Natural killer cell treated with Interleukin-12 subunit alpha and Interleukin-12 subunit beta and Interleukin-15 and Interleukin-18, amount 100 ng/mL, for 72 hours (primary cell): ENCODE results near the gene MAP7D1. TPM values are rescaled to one million over a fixed set of nuclear protein-coding genes. Genes with fewer than 3 reads are reported as not detected.
A peak's percentile ranks its signal among the peaks of the same experiment; 100 is the strongest.

Experiments used
- ATAC-seq, 2 donors: fragments of 150-1000 bp; cut with Tn5 transposase in 1 of 2; sonication (Bioruptor Pico), chemical (Tn5 transposase) in 1 of 2; 2 replicates each; pipeline ENCODE4 v1.10.0; 2021
- DNase-seq: peaks from one replicate; pipeline ENCODE4 v3.0.0; 2022; ENCODE audit warnings: low spot score
- H3K27ac Mint-ChIP-seq, 2 donors: 1 replicate in 1 of 2; 2 replicates in 1 of 2; pipeline ENCODE4 v1.8.0; 2022; ENCODE audit warnings: mixed read lengths in 2 of 2, mild to moderate bottlenecking in 1 of 2, moderate library complexity in 1 of 2
- H3K27me3 Mint-ChIP-seq, 2 donors: 1 replicate in 1 of 2; 2 replicates in 1 of 2; pipeline ENCODE4 v1.8.0; 2022; ENCODE audit warnings: mixed read lengths in 2 of 2
- H3K36me3 Mint-ChIP-seq: one replicate; pipeline ENCODE4 v1.8.0; 2022; ENCODE audit warnings: mixed read lengths
- H3K4me1 Mint-ChIP-seq, 2 donors: 1 replicate in 1 of 2; 2 replicates in 1 of 2; pipeline ENCODE4 v1.8.0; 2022; ENCODE audit warnings: low read depth in 2 of 2, mixed read lengths in 2 of 2, mild to moderate bottlenecking in 1 of 2
- H3K4me3 Mint-ChIP-seq: one replicate; pipeline ENCODE4 v1.8.0; 2022; ENCODE audit warnings: mixed read lengths
- H3K9me3 Mint-ChIP-seq: 2 replicates; pipeline ENCODE4 v1.8.0; 2022; ENCODE audit warnings: mixed read lengths
- total RNA-seq, 2 donors: library from RNA; stranded (reverse); gene quantifications; one replicate each; pipeline ENCODE4 v1.2.3, GENCODE V29; 2022

Gene MAP7D1
- total RNA-seq = 100 to 1,000 TPM; 153 to 196 TPM

GRCh38 chr1:36155408-36156328, at the start of gene MAP7D1:
MAP7D1 (plus strand) TSS chr1:36156160; CDS start chr1:36156418, 258 bp downstream.
- ATAC-seq (peak; percentile 87 to 89), DNase-seq (peak; percentile 90)
- Mint-ChIP-seq H3K36me3 (no peaks in the 10 kb centered on the region), H3K9me3 (no peaks in the 10 kb centered on the region), H3K27me3 (no peaks in the 10 kb centered on the region), H3K4me1 (peaks cover 61 to 64% of the 10 kb centered on the region in 2 donors), H3K4me3 (peak within 1 kb of the TSS; percentile 86), H3K27ac (peak within 1 kb of the TSS; percentile 92 to 97)

- no peak for ATAC-seq
- Mint-ChIP-seq H3K4me3 (no peak overlapping the region), H3K36me3 (no peaks in the 10 kb centered on the region)
Measured at GRCh38 chr1:36106269-36106668, 49.7 kb upstream of the MAP7D1 start.

GRCh38 chr1:36107394-36107793, 48.6 kb upstream of the MAP7D1 start:
- ATAC-seq = no peak
- Mint-ChIP-seq H3K27ac (no peak overlapping the region), H3K4me1 (peaks cover 7 to 9% of the 10 kb centered on the region in 2 donors), H3K36me3 (no peaks in the 10 kb centered on the region), H3K9me3 (no peaks in the 10 kb centered on the region), H3K27me3 (no peaks in the 10 kb centered on the region), H3K4me3 (no peak overlapping the region)
- no peak for DNase-seq

More at GRCh38 chr1:36106269-36106668, 49.7 kb upstream of the MAP7D1 start:
- H3K9me3 Mint-ChIP-seq = no peaks in the 10 kb centered on the region
- peaks cover 5 to 7% of the 10 kb centered on the region in 2 donors for H3K4me1 Mint-ChIP-seq
- H3K27ac Mint-ChIP-seq = no peak overlapping the region
- no peaks in the 10 kb centered on the region for H3K27me3 Mint-ChIP-seq
- DNase-seq = no peak

- Mint-ChIP-seq H3K4me3 (no peak overlapping the region), H3K27me3 (no peaks in the 10 kb centered on the region), H3K4me1 (peaks cover 7 to 9% of the 10 kb centered on the region in 2 donors), H3K9me3 (no peaks in the 10 kb centered on the region), H3K36me3 (no peaks in the 10 kb centered on the region), H3K27ac (no peak overlapping the region)
- DNase-seq (no peak), ATAC-seq (no peak)
Measured at GRCh38 chr1:36108314-36108713, 47.6 kb upstream of the MAP7D1 start.

- peaks cover 7 to 9% of the 10 kb centered on the region in 2 donors for H3K4me1 Mint-ChIP-seq
- peak overlapping the region in 1 of 2 donors; percentile 35 for H3K27ac Mint-ChIP-seq
- peak; percentile 51 to 71 for ATAC-seq
- no peak overlapping the region for H3K4me3 Mint-ChIP-seq
- no peaks in the 10 kb centered on the region for H3K36me3 Mint-ChIP-seq
- no peak for DNase-seq
- H3K27me3 Mint-ChIP-seq = no peaks in the 10 kb centered on the region
- no peaks in the 10 kb centered on the region for H3K9me3 Mint-ChIP-seq
Measured at GRCh38 chr1:36109041-36109679, 46.8 kb upstream of the MAP7D1 start.

- no peak overlapping the region for H3K4me3 Mint-ChIP-seq
- DNase-seq (no peak), ATAC-seq (no peak)
- H3K27ac Mint-ChIP-seq = no peak overlapping the region
- H3K27me3 Mint-ChIP-seq = no peaks in the 10 kb centered on the region
- peaks cover 7 to 9% of the 10 kb centered on the region in 2 donors for H3K4me1 Mint-ChIP-seq
- H3K9me3 Mint-ChIP-seq = no peaks in the 10 kb centered on the region
- H3K36me3 Mint-ChIP-seq = no peaks in the 10 kb centered on the region
Measured at GRCh38 chr1:36111151-36111550, 44.8 kb upstream of the MAP7D1 start.

- ATAC-seq = no peak
- no peaks in the 10 kb centered on the region for H3K27me3 Mint-ChIP-seq
- no peaks in the 10 kb centered on the region for H3K36me3 Mint-ChIP-seq
- H3K27ac Mint-ChIP-seq = no peak overlapping the region
- DNase-seq = no peak
- H3K9me3 Mint-ChIP-seq = no peaks in the 10 kb centered on the region
- peaks cover 7 to 9% of the 10 kb centered on the region in 2 donors for H3K4me1 Mint-ChIP-seq
- no peak overlapping the region for H3K4me3 Mint-ChIP-seq
Measured at GRCh38 chr1:36112823-36113222, 43.1 kb upstream of the MAP7D1 start.

GRCh38 chr1:36114371-36114770, 41.6 kb upstream of the MAP7D1 start:
- DNase-seq (no peak), ATAC-seq (no peak)
- Mint-ChIP-seq H3K9me3 (no peaks in the 10 kb centered on the region), H3K27ac (no peak overlapping the region), H3K36me3 (no peaks in the 10 kb centered on the region), H3K27me3 (no peaks in the 10 kb centered on the region), H3K4me1 (peaks cover 4 to 5% of the 10 kb centered on the region in 2 donors), H3K4me3 (no peak overlapping the region)

- Mint-ChIP-seq H3K9me3 (no peaks in the 10 kb centered on the region), H3K27ac (no peak overlapping the region), H3K36me3 (no peaks in the 10 kb centered on the region), H3K4me3 (no peak overlapping the region), H3K27me3 (no peaks in the 10 kb centered on the region), H3K4me1 (peaks cover 4% of the 10 kb centered on the region in 2 donors)
- ATAC-seq (no peak), DNase-seq (no peak)
Measured at GRCh38 chr1:36115200-36115669, 40.7 kb upstream of the MAP7D1 start.

- Mint-ChIP-seq H3K36me3 (no peaks in the 10 kb centered on the region), H3K4me1 (peaks cover 4% of the 10 kb centered on the region in 2 donors), H3K9me3 (no peaks in the 10 kb centered on the region), H3K27ac (no peak overlapping the region), H3K27me3 (no peaks in the 10 kb centered on the region), H3K4me3 (no peak overlapping the region)
- DNase-seq = no peak
- ATAC-seq = no peak
Measured at GRCh38 chr1:36115931-36116330, 40.0 kb upstream of the MAP7D1 start.

- no peaks in the 10 kb centered on the region for H3K9me3 Mint-ChIP-seq
- no peak overlapping the region for H3K27ac Mint-ChIP-seq
- no peak for DNase-seq
- H3K4me1 Mint-ChIP-seq = no peaks in the 10 kb centered on the region
- no peaks in the 10 kb centered on the region for H3K36me3 Mint-ChIP-seq
- no peak overlapping the region for H3K4me3 Mint-ChIP-seq
- no peak for ATAC-seq
- H3K27me3 Mint-ChIP-seq = no peaks in the 10 kb centered on the region
Measured at GRCh38 chr1:36116901-36117300, 39.1 kb upstream of the MAP7D1 start.

GRCh38 chr1:36118447-36119204, 37.3 kb upstream of the MAP7D1 start:
- Mint-ChIP-seq H3K27me3 (peaks cover 11 to 15% of the 10 kb centered on the region in 2 donors), H3K27ac (no peak overlapping the region), H3K4me3 (no peak overlapping the region), H3K36me3 (no peaks in the 10 kb centered on the region), H3K9me3 (no peaks in the 10 kb centered on the region), H3K4me1 (peaks cover 4 to 8% of the 10 kb centered on the region in 2 donors)
- ATAC-seq (no peak), DNase-seq (no peak)

- DNase-seq = no peak
- peaks cover 11 to 20% of the 10 kb centered on the region in 2 donors for H3K27me3 Mint-ChIP-seq
- H3K4me3 Mint-ChIP-seq = no peak overlapping the region
- no peak overlapping the region for H3K27ac Mint-ChIP-seq
- no peak for ATAC-seq
- H3K9me3 Mint-ChIP-seq = no peaks in the 10 kb centered on the region
- peaks cover 7 to 9% of the 10 kb centered on the region in 2 donors for H3K4me1 Mint-ChIP-seq
- no peaks in the 10 kb centered on the region for H3K36me3 Mint-ChIP-seq
Measured at GRCh38 chr1:36119456-36119855, 36.5 kb upstream of the MAP7D1 start.
